ENCODE data around the gene GPR84. TPM values are rescaled to one million over a fixed set of nuclear protein-coding genes. Genes with fewer than 3 reads are reported as not detected.

The GPR84 gene
- total RNA-seq, 1 donor from 2014 or later: not detected

DNA sequence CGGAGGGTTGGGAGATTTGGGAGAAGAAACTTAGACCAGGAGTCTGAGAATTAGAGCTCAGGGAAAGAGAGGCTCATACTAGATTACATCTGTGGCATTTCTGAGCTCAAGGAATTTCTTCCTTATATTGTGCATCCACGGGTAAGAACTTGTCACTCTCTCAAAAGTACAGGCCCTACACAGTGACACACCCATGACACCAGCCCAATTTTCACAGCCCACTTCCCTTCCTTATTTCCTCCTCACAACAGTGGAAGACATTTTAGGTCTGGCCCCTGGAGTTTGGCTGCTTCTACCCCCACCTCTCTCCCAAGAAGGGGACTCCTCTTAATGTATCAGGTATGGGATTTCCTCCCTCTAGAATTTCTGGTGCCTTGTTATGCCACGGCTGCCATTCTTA, 29.5 kb upstream of the GPR84 start:
- H3K27me3 ChIP-seq (ENCODE audit: insufficient read depth, low read length): no peaks in the 10 kb centered on the region
- peaks cover 42% of the 10 kb centered on the region for H4K20me1 ChIP-seq (ENCODE audit: insufficient read depth, low read length)
- no peak overlapping the region for H3K27ac ChIP-seq (ENCODE audit: low read depth, low read length)
- Mint-ChIP-seq H3K4me1 (ENCODE audit: low read depth, unreplicated experiment) (peaks cover 20% of the 10 kb centered on the region), H3K4me3 (ENCODE audit: unreplicated experiment) (peak overlapping the region; percentile 62), H3K27me3 (ENCODE audit: low read depth, unreplicated experiment) (no peaks in the 10 kb centered on the region), H3K27ac (ENCODE audit: unreplicated experiment) (peak overlapping the region; percentile 47), H3K36me3 (ENCODE audit: low read depth, unreplicated experiment) (peaks cover 32% of the 10 kb centered on the region), H3K9me3 (ENCODE audit: unreplicated experiment) (no peaks in the 10 kb centered on the region)
- TF ChIP-seq, protein P1, sequence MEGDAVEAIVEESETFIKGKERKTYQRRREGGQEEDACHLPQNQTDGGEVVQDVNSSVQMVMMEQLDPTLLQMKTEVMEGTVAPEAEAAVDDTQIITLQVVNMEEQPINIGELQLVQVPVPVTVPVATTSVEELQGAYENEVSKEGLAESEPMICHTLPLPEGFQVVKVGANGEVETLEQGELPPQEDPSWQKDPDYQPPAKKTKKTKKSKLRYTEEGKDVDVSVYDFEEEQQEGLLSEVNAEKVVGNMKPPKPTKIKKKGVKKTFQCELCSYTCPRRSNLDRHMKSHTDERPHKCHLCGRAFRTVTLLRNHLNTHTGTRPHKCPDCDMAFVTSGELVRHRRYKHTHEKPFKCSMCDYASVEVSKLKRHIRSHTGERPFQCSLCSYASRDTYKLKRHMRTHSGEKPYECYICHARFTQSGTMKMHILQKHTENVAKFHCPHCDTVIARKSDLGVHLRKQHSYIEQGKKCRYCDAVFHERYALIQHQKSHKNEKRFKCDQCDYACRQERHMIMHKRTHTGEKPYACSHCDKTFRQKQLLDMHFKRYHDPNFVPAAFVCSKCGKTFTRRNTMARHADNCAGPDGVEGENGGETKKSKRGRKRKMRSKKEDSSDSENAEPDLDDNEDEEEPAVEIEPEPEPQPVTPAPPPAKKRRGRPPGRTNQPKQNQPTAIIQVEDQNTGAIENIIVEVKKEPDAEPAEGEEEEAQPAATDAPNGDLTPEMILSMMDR (IDR thresholded peaks at IDR 0.05; ENCODE audit: insufficient read depth, low read depth, low read length): no peak
- no peak for TF ChIP-seq EZH2 (IDR thresholded peaks at IDR 0.05; ENCODE audit: insufficient read depth, low read length)
- FAIRE-seq (no peak), DNase-seq (ENCODE audit: low read depth) (no peak)
- no peak overlapping the region for H2AFZ ChIP-seq (ENCODE audit: low read depth, low read length)
- H3K4me2 ChIP-seq (ENCODE audit: low read length): no peak overlapping the region
- no peak overlapping the region for H3K4me3 ChIP-seq (ENCODE audit: insufficient read depth, low read depth, low read length)
- peaks cover 2% of the 10 kb centered on the region for H3K79me2 ChIP-seq (ENCODE audit: insufficient read depth, low read length)
- H3K4me1 ChIP-seq (ENCODE audit: insufficient read depth, low read length): no peaks in the 10 kb centered on the region
- H3K36me3 ChIP-seq (ENCODE audit: insufficient read depth, low read length): peaks cover 38% of the 10 kb centered on the region
- H3K9me3 ChIP-seq (ENCODE audit: insufficient read depth, low read depth, low read length): no peaks in the 10 kb centered on the region
- no peak overlapping the region for H3K9ac ChIP-seq (ENCODE audit: low read length)

DNA sequence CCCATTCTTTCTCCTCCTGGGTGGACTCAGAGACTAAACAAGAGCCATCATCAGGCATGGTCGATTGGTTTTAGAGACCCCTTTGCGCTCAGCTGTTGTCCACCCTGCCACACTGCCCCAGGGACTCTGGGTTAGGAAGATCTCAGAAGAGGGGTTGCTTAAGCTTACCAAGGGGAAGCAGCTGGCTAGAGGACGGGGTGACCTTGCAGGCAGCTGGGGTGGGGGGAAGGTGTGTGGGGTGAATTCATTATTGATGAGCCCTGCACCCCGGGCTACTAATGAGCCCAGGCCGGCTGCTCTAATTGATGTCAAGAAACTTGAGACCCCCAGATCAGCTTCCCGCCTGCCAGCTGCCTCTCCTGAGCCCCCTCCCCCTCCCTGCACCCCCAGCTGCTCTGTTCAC, 28.9 kb upstream of the GPR84 start:
- TF ChIP-seq, protein P1 (IDR thresholded peaks at IDR 0.05; ENCODE audit: insufficient read depth, low read depth, low read length): no peak
- TF ChIP-seq EZH2 (IDR thresholded peaks at IDR 0.05; ENCODE audit: insufficient read depth, low read length): no peak
- Mint-ChIP-seq H3K27ac (ENCODE audit: unreplicated experiment) (peak overlapping the region; percentile 12), H3K4me1 (ENCODE audit: low read depth, unreplicated experiment) (peaks cover 24% of the 10 kb centered on the region), H3K9me3 (ENCODE audit: unreplicated experiment) (no peaks in the 10 kb centered on the region), H3K27me3 (ENCODE audit: low read depth, unreplicated experiment) (no peaks in the 10 kb centered on the region), H3K4me3 (ENCODE audit: unreplicated experiment) (no peak overlapping the region), H3K36me3 (ENCODE audit: low read depth, unreplicated experiment) (peaks cover 28% of the 10 kb centered on the region)
- H3K36me3 ChIP-seq (ENCODE audit: insufficient read depth, low read length): peaks cover 33% of the 10 kb centered on the region
- no peak overlapping the region for H3K4me3 ChIP-seq (ENCODE audit: insufficient read depth, low read depth, low read length)
- no peaks in the 10 kb centered on the region for H3K27me3 ChIP-seq (ENCODE audit: insufficient read depth, low read length)
- no peak overlapping the region for H3K27ac ChIP-seq (ENCODE audit: low read depth, low read length)
- peaks cover under 1% of the 10 kb centered on the region for H3K79me2 ChIP-seq (ENCODE audit: insufficient read depth, low read length)
- no peaks in the 10 kb centered on the region for H3K4me1 ChIP-seq (ENCODE audit: insufficient read depth, low read length)
- FAIRE-seq (no peak), DNase-seq (ENCODE audit: low read depth) (no peak)
- H3K9ac ChIP-seq (ENCODE audit: low read length): no peak overlapping the region
- H3K4me2 ChIP-seq (ENCODE audit: low read length): no peak overlapping the region
- no peak overlapping the region for H2AFZ ChIP-seq (ENCODE audit: low read depth, low read length)
- no peaks in the 10 kb centered on the region for H3K9me3 ChIP-seq (ENCODE audit: insufficient read depth, low read depth, low read length)
- H4K20me1 ChIP-seq (ENCODE audit: insufficient read depth, low read length): peaks cover 37% of the 10 kb centered on the region

DNA sequence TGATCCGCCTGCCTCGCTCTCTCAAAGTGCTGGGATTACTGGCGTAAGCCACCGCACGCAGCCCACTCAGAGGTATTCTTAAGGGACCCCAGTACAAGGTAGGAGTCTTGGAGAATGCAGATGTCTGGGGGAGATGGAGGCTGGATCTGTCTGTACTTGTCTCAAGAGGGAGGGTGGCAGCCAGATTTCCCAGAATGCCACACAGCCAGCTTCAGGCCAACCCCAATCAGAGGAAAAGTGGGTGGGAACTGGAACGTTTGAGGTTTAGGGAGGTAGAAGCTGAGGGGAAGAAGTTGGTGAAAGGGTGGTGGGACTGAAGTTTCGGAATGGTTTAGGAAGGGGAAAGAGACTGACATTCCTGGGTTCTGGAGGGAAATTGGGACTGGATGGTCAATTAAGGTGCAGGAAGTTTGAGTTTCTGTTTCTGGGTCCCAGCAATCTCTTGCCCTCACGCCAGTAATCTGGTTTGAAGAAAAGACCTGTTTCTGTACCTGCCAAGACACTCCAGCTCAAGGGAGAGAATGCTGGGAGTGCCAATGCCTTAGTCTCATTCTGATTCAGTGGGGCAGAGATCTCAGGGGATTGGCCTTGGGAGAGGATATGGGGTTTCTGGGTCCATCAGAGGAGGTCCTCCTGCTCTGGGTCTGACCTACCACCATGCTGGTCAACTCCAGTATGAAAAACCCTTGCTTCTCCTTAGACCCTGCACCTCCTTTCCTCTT, 28.4 kb upstream of the GPR84 start:
- Histone ChIP-seq H3K4me3 (ENCODE audit: insufficient read depth, low read depth, low read length) (no peak overlapping the region), H3K4me2 (ENCODE audit: low read length) (no peak overlapping the region), H3K27ac (ENCODE audit: low read depth, low read length) (no peak overlapping the region), H3K9me3 (ENCODE audit: insufficient read depth, low read depth, low read length) (no peaks in the 10 kb centered on the region), H3K79me2 (ENCODE audit: insufficient read depth, low read length) (no peaks in the 10 kb centered on the region), H3K27me3 (ENCODE audit: insufficient read depth, low read length) (no peaks in the 10 kb centered on the region), H3K4me1 (ENCODE audit: insufficient read depth, low read length) (no peaks in the 10 kb centered on the region), H4K20me1 (ENCODE audit: insufficient read depth, low read length) (peaks cover 31% of the 10 kb centered on the region), H2AFZ (ENCODE audit: low read depth, low read length) (no peak overlapping the region), H3K9ac (ENCODE audit: low read length) (no peak overlapping the region), H3K36me3 (ENCODE audit: insufficient read depth, low read length) (peaks cover 27% of the 10 kb centered on the region)
- H3K27ac Mint-ChIP-seq (ENCODE audit: unreplicated experiment): peak overlapping the region; percentile 26
- H3K36me3 Mint-ChIP-seq (ENCODE audit: low read depth, unreplicated experiment): peaks cover 25% of the 10 kb centered on the region
- no peaks in the 10 kb centered on the region for H3K9me3 Mint-ChIP-seq (ENCODE audit: unreplicated experiment)
- peak overlapping the region; percentile 82 for H3K4me3 Mint-ChIP-seq (ENCODE audit: unreplicated experiment)
- peaks cover 25% of the 10 kb centered on the region for H3K4me1 Mint-ChIP-seq (ENCODE audit: low read depth, unreplicated experiment)
- no peaks in the 10 kb centered on the region for H3K27me3 Mint-ChIP-seq (ENCODE audit: low read depth, unreplicated experiment)
- no peak for FAIRE-seq
- no peak for TF ChIP-seq EZH2 (IDR thresholded peaks at IDR 0.05; ENCODE audit: insufficient read depth, low read length)
- TF ChIP-seq, protein P1 (IDR thresholded peaks at IDR 0.05; ENCODE audit: insufficient read depth, low read depth, low read length): no peak
- no peak for DNase-seq (ENCODE audit: low read depth)
